Measurements from ENCODE around the gene KRT33A.

The KRT33A gene

GRCh38 chr17:41302981-41303380 is 47.6 kb downstream of the KRT33A start:
- no peak for DNase-seq (ENCODE audit: low read depth in 3 of 3)

- DNase-seq (ENCODE audit: low read depth in 3 of 3), result no peak
Observed at GRCh38 chr17:41301916-41302901, 48.4 kb downstream of the KRT33A start, which contains the start of gene KRTAP29-1. Gene KRTAP29-1, minus strand, starts transcription at chr17:41302851. Its CDS starts 0 bp downstream, at chr17:41302851.

- DNase-seq (ENCODE audit: low read depth in 3 of 3), result no peak
Observed at GRCh38 chr17:41301204-41301790, 49.3 kb downstream of the KRT33A start.

DNA sequence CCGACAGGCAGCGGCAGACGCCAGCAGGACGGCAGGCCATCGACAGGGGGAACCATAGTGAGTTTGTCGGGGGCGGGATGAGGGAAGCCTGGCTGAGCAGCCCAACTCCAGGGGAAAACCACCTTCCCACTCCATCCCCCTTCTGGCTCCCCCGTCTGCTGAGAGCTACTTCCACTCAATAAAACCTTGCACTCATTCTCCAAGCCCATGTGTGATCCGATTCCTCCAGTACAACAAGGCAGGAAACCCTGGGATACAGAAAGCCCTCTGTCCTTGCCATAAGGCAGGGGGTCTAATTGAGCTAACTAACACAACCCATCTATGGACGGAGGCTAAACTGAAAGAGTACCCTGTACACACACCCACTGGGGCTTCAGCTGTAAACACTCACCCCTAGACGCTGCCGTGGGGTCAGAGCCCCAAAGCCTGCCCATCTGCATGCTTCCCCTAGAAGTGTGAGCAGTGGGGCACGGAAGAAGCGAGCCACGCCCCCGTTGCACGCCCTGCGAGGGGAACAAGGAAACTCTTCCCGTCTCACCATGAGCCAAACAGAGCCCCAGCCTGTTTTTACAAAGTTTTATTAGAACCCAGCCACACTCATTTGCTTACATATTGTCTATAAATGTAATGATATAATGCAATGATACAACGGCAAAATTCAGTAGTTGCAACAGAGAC is 52.0 kb downstream of the KRT33A start:
- no peak for DNase-seq (ENCODE audit: low read depth in 3 of 3)

DNA sequence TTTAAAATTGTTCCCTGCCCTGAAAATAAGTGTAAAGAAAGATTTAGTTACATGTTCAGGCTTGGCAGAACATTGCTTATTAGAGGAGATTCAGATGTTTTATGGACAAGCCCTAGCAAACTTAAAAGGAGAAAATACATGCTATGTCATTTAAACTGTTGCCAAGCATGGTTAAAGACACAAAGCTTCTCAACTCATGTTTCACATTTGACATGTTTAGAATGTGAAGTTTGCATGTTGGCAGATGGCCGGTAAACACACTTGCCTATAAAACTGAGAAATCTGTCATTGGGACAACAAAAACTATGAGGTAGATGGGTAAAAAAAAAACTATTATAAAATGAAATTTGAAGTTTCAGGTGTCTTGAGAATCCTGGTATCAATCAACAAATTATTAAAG is 53.8 kb downstream of the KRT33A start:
- DNase-seq (ENCODE audit: low read depth in 3 of 3), result no peak
